Peyer's patch (tissue), 4 donors: ENCODE results near the gene ARL17B.
"Not testable (repeated sequence)": the region's sequence is repeated elsewhere in the genome, so short reads cannot be mapped to it uniquely, and the experiment has no call there.

ENCODE experiments used
- CTCF ChIP-seq, 6 experiments: fragments of 450-650 bp in 4 of 6; fragments of 200-600 bp in 2 of 6; sonication (generic) in 1 of 6; IDR thresholded peaks; one replicate each; pipeline ENCODE4 v1.5.1; 2017 to 2019; ENCODE audit warnings: antibody characterized with exemption in 6 of 6, mild to moderate bottlenecking in 3 of 6, moderate library complexity in 1 of 6
- POLR2A ChIP-seq, 2 donors: fragments of 450-650 bp; IDR thresholded peaks; one replicate each; pipeline ENCODE4 v1.5.1; 2017; ENCODE audit warnings: antibody characterized with exemption in 2 of 2, mild to moderate bottlenecking in 2 of 2, moderate library complexity in 2 of 2

- not testable (repeated sequence) for TF ChIP-seq CTCF, POLR2A (IDR thresholded peaks at IDR 0.05)
These were observed 69.9 kb downstream of the ARL17B start for GRCh38 chr17:46291618-46292017.
